Endothelial cell of umbilical vein (primary cell): ENCODE results near the gene PEX19. TPM values are rescaled to one million over a fixed set of nuclear protein-coding genes. Genes with fewer than 3 reads are reported as not detected.

ENCODE experiments used
- BruUV-seq: library from RNA; stranded (reverse); fragments of 400-500 nt; replicated peaks from 2 replicates; lab custom pipeline; 2021; lab: Mats Ljungman, UMichigan
- CTCF ChIA-PET: fragments of 300-600, 350-600 bp; sonication (Branson Sonifier 250); formaldehyde crosslinking; loops from one replicate; lab custom pipeline; 2021; ENCODE audit warnings: antibody characterized with exemption, inconsistent platforms; lab: Charles Lee
- POLR2A ChIA-PET: fragments of 300-600, 350-600 bp; sonication (Branson Sonifier 250); formaldehyde crosslinking; loops from one replicate; lab custom pipeline; 2021; ENCODE audit warnings: antibody characterized with exemption, inconsistent platforms; lab: Charles Lee
- DNase-seq: peaks from one replicate; pipeline ENCODE4 v3.0.0-alpha.2; 2011; ENCODE audit warnings: low read depth, low spot score
- FAIRE-seq: peaks from 2 replicates; lab custom pipeline; 2011; peaks lifted over from hg19 to GRCh38; lab: Jason Lieb, UNC
- H2AFZ ChIP-seq: 2 replicates; pipeline ENCODE4 v1.6.0; 2012; ENCODE audit warnings: low read depth, low read length, control low read depth, inconsistent platforms
- H3K27ac ChIP-seq: 2 replicates; pipeline ENCODE4 v1.5.1; 2011; ENCODE audit warnings: low read depth, mild to moderate bottlenecking, control low read depth, low read length, moderate library complexity; ENCODE audit not compliant: insufficient read depth
- H3K27me3 ChIP-seq, 2 experiments: 2 replicates each; pipeline versions ENCODE4 v1.6.0 to v1.6.1; 2011; ENCODE audit warnings: low read length in 2 of 2, mixed read lengths in 1 of 2; ENCODE audit not compliant: control insufficient read depth in 2 of 2, insufficient read depth in 2 of 2
- H3K36me3 ChIP-seq, 2 experiments: 2 replicates in 1 of 2; 3 replicates in 1 of 2; pipeline ENCODE4 v1.5.1; 2011; ENCODE audit warnings: low read length in 2 of 2, mild to moderate bottlenecking in 1 of 2, moderate library complexity in 1 of 2; ENCODE audit not compliant: control insufficient read depth in 2 of 2, insufficient read depth in 2 of 2; ENCODE audit errors: extremely low read depth in 1 of 2
- H3K4me1 ChIP-seq: 3 replicates; pipeline ENCODE4 v1.5.1; 2011; ENCODE audit warnings: mild to moderate bottlenecking, low read length; ENCODE audit not compliant: control insufficient read depth, insufficient read depth; ENCODE audit errors: extremely low read depth
- H3K4me2 ChIP-seq: 2 replicates; pipeline ENCODE4 v1.6.1; 2011; ENCODE audit warnings: low read length, control low read depth, mixed read lengths; ENCODE audit not compliant: insufficient read depth
- H3K4me3 ChIP-seq, 3 experiments: fragments of 200-600 bp in 1 of 3; sonication (generic), shearing (Covaris generic) in 1 of 3; replicated peaks in 1 of 3; 2 replicates each; pipeline ENCODE4 v1.5.1; 2011 to 2016; ENCODE audit warnings: control low read depth in 3 of 3, low read length in 3 of 3, mild to moderate bottlenecking in 2 of 3, inconsistent platforms in 1 of 3, low read depth in 1 of 3, moderate library complexity in 1 of 3; ENCODE audit not compliant: insufficient read depth in 1 of 3
- H3K79me2 ChIP-seq: 2 replicates; pipeline ENCODE4 v1.6.0; 2012; ENCODE audit warnings: low read length, inconsistent platforms; ENCODE audit not compliant: control insufficient read depth, insufficient read depth
- H3K9ac ChIP-seq: replicated peaks from 2 replicates; pipeline ENCODE3; 2011; ENCODE audit warnings: low read length, control low read depth; ENCODE audit not compliant: insufficient read depth; ENCODE audit errors: extremely low read depth
- H3K9me1 ChIP-seq: replicated peaks from 3 replicates; pipeline ENCODE4 v1.6.0; 2011; ENCODE audit warnings: mild to moderate bottlenecking, low read length; ENCODE audit not compliant: control insufficient read depth, insufficient read depth; ENCODE audit errors: extremely low read depth
- H3K9me3 ChIP-seq: replicated peaks from 2 replicates; pipeline ENCODE4 v1.5.1; 2012; ENCODE audit warnings: low read length, inconsistent platforms; ENCODE audit not compliant: control insufficient read depth, insufficient read depth
- H4K20me1 ChIP-seq: replicated peaks from 2 replicates; pipeline ENCODE3; 2011; ENCODE audit warnings: mild to moderate bottlenecking, low read length; ENCODE audit not compliant: control insufficient read depth, insufficient read depth; ENCODE audit errors: extremely low read depth
- EZH2 ChIP-seq: IDR thresholded peaks from 2 replicates; pipeline ENCODE4 v1.6.1; 2012; ENCODE audit warnings: borderline replicate concordance, low read depth, mild to moderate bottlenecking, moderate library complexity, low read length, inconsistent platforms; ENCODE audit not compliant: severe bottlenecking
- FOS ChIP-seq: IDR thresholded peaks from 2 replicates; pipeline ENCODE4 v1.6.1; 2011; ENCODE audit warnings: mild to moderate bottlenecking, low read length, moderate library complexity, borderline replicate concordance; ENCODE audit not compliant: insufficient read depth
- GATA2 ChIP-seq: IDR thresholded peaks from 2 replicates; pipeline ENCODE4 v1.7.0; 2011; ENCODE audit warnings: low read depth, mild to moderate bottlenecking, moderate library complexity, mixed read lengths, low read length; ENCODE audit not compliant: insufficient read length, insufficient read depth
- JUN ChIP-seq: IDR thresholded peaks from 2 replicates; pipeline ENCODE4 v1.6.1; 2011; ENCODE audit warnings: borderline replicate concordance, low read depth; ENCODE audit not compliant: insufficient read length, insufficient read depth
- MYC ChIP-seq: IDR thresholded peaks from one replicate; pipeline ENCODE4 v1.6.1; 2011; ENCODE audit warnings: mild to moderate bottlenecking, low read depth, low read length
- POLR2A ChIP-seq: IDR thresholded peaks from 2 replicates; pipeline ENCODE4 v1.6.1; 2012; ENCODE audit warnings: low read depth, mild to moderate bottlenecking, control low read depth, low read length
- POLR2AphosphoS5 ChIP-seq: IDR thresholded peaks from 2 replicates; pipeline ENCODE4 v1.6.1; 2012; ENCODE audit warnings: low read depth, mild to moderate bottlenecking, control low read depth, low read length, moderate library complexity; ENCODE audit not compliant: insufficient read depth
- dilution Hi-C: fragments of 300-500 bp; cut with MboI; formaldehyde crosslinking; loops from one replicate; pipeline ENCODE4 v1.15.0; 2019; ENCODE audit warnings: low sequenced_read_pairs; ENCODE audit not compliant: extremely low pct_ligation_motif_present
- intact Hi-C: fragments of 100-400 bp; cut with micrococcal nuclease; formaldehyde crosslinking; loops from one replicate; pipeline ENCODE4 v1.10.0; 2022
- polyA plus RNA-seq, 4 experiments: library from polyadenylated mRNA; depleted of rRNA in 3 of 4; stranded (reverse) in 3 of 4; unstranded in 1 of 4; fragments of >200 nt; gene quantifications; 2 replicates each; pipeline versions ENCODE4 v1.2.1 to v1.2.3, GENCODE V29; 2011 to 2012; ENCODE audit warnings: missing spikeins in 1 of 4
- total RNA-seq: library from RNA; stranded (reverse); gene quantifications from 2 replicates; pipeline ENCODE4 v1.2.3, GENCODE V29; 2021
- TF ChIP-seq, protein P1 (sequence below), 2 donors: IDR thresholded peaks; 1 replicate in 1 of 2; 2 replicates in 1 of 2; pipeline ENCODE4 v1.5.1; 2011; ENCODE audit warnings: low read length in 2 of 2, mild to moderate bottlenecking in 2 of 2, moderate library complexity in 2 of 2, control low read depth in 1 of 2, inconsistent platforms in 1 of 2, low read depth in 1 of 2; ENCODE audit not compliant: insufficient read depth in 1 of 2; ENCODE audit errors: extremely low read depth in 1 of 2
- TF ChIP-seq, protein P2 (sequence below): IDR thresholded peaks from 2 replicates; pipeline ENCODE4 v1.6.1; 2011; ENCODE audit not compliant: insufficient read depth, insufficient read length

The PEX19 gene
- total and polyA plus RNA-seq, 2 donors (not counting 3 experiments of a cell fraction or from before 2014, with no cell fraction given), result 24.4 to 38.4 TPM

DNA sequence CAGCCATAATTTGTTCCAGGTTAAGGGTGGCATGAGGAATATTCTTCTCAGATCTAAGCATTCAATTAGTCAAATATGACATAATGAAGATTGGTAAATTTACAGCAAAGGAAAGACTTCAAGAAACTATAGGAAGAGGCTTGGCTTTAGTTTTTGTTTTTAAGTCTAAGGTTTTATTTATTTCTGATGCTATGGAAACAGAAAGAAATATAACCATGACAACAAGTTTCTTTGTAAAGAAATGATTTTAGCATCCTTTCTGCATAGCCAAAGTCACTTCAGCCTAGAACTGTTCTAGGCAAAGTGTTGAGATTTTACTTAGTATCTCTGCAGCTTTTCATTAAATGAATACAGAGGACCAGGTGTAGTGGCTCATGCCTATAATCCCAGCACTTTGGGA is 52.0 kb downstream of the PEX19 start:
- Histone ChIP-seq H3K79me2 (no peaks in the 10 kb centered on the region), H4K20me1 (no peaks in the 10 kb centered on the region), H3K9me3 (no peaks in the 10 kb centered on the region), H3K4me2 (no peak overlapping the region), H3K9me1 (no peaks in the 10 kb centered on the region), H3K36me3 (peaks cover 8 to 18% of the 10 kb centered on the region in 2 experiments), H2AFZ (no peak overlapping the region), H3K4me1 (no peaks in the 10 kb centered on the region), H3K27ac (no peak overlapping the region), H3K9ac (no peak overlapping the region), H3K27me3 (no peaks in the 10 kb centered on the region), H3K4me3 (no peak overlapping the region)
- FAIRE-seq (no peak), DNase-seq (no peak)
- TF ChIP-seq POLR2A (no peak), JUN (no peak), FOS (no peak), EZH2 (no peak), GATA2 (no peak), MYC (no peak), POLR2AphosphoS5 (no peak)
- TF ChIP-seq, protein P1, sequence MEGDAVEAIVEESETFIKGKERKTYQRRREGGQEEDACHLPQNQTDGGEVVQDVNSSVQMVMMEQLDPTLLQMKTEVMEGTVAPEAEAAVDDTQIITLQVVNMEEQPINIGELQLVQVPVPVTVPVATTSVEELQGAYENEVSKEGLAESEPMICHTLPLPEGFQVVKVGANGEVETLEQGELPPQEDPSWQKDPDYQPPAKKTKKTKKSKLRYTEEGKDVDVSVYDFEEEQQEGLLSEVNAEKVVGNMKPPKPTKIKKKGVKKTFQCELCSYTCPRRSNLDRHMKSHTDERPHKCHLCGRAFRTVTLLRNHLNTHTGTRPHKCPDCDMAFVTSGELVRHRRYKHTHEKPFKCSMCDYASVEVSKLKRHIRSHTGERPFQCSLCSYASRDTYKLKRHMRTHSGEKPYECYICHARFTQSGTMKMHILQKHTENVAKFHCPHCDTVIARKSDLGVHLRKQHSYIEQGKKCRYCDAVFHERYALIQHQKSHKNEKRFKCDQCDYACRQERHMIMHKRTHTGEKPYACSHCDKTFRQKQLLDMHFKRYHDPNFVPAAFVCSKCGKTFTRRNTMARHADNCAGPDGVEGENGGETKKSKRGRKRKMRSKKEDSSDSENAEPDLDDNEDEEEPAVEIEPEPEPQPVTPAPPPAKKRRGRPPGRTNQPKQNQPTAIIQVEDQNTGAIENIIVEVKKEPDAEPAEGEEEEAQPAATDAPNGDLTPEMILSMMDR (IDR thresholded peaks at IDR 0.05; ENCODE audit: extremely low read depth in 1 of 2, insufficient read depth in 1 of 2, low read depth in 1 of 2, low read length in 2 of 2), result no peak
- TF ChIP-seq, protein P2, sequence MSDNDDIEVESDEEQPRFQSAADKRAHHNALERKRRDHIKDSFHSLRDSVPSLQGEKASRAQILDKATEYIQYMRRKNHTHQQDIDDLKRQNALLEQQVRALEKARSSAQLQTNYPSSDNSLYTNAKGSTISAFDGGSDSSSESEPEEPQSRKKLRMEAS, result no peak
- no TSS peak for BruUV-seq
- ChIA-PET CTCF (interaction anchor here (0.7 to 10.1 kb wide), 4 partner anchors 11 to 40 kb away, joined by 3 to 61 read pairs (median 24); no protein-coding TSS in a partner anchor), POLR2A (no interaction called here)
- dilution Hi-C loops (no loop called here), intact Hi-C loops (no loop called here)
